Measurements from ENCODE around the gene SLC36A3. TPM values are rescaled to one million over a fixed set of nuclear protein-coding genes. Genes with fewer than 3 reads are reported as not detected.
"Not testable (repeated sequence)": the region's sequence is repeated elsewhere in the genome, so short reads cannot be mapped to it uniquely, and the experiment has no call there.

The SLC36A3 gene
- total RNA-seq, 2 experiments from 2014 or later: not detected

GRCh38 chr5:151310932-151311331, 7.4 kb upstream of the SLC36A3 start:
- Histone ChIP-seq H4K20me1 (ENCODE audit: insufficient read depth, low read length) (no peaks in the 10 kb centered on the region), H3K4me3 (ENCODE audit: low read depth, low read length, poor library complexity, severe bottlenecking) (no peak overlapping the region), H3K79me2 (ENCODE audit: insufficient read depth, low read depth, low read length) (no peaks in the 10 kb centered on the region), H3K9me2 (ENCODE audit: insufficient read depth, low read length) (no peaks in the 10 kb centered on the region), H3K36me3 (ENCODE audit: insufficient read depth, low read length) (no peaks in the 10 kb centered on the region), H3K4me1 (ENCODE audit: insufficient read depth, low read length, poor library complexity, severe bottlenecking) (no peaks in the 10 kb centered on the region), H3K27ac (ENCODE audit: low read depth, low read length, poor library complexity, severe bottlenecking) (no peak overlapping the region), H3K4me2 (ENCODE audit: low read length) (no peak overlapping the region), H3K9me3 (ENCODE audit: low read length) (0 out of 2 replicates have a peak, but pooled peaks cover 3% of the 10 kb centered on the region), H2AFZ (ENCODE audit: low read length) (no peak overlapping the region)
- ChIA-PET POLR2A (interaction anchor here (0.6 kb wide), 1 partner anchor 943 kb away, joined by 3 read pairs; no protein-coding TSS in a partner anchor), CTCF (ENCODE audit: unreplicated experiment) (no interaction called here)
- TF ChIP-seq EZH2phosphoT487 (IDR thresholded peaks at IDR 0.05; ENCODE audit: borderline replicate concordance, low read depth, low read length): no peak
- TF ChIP-seq, protein P1, sequence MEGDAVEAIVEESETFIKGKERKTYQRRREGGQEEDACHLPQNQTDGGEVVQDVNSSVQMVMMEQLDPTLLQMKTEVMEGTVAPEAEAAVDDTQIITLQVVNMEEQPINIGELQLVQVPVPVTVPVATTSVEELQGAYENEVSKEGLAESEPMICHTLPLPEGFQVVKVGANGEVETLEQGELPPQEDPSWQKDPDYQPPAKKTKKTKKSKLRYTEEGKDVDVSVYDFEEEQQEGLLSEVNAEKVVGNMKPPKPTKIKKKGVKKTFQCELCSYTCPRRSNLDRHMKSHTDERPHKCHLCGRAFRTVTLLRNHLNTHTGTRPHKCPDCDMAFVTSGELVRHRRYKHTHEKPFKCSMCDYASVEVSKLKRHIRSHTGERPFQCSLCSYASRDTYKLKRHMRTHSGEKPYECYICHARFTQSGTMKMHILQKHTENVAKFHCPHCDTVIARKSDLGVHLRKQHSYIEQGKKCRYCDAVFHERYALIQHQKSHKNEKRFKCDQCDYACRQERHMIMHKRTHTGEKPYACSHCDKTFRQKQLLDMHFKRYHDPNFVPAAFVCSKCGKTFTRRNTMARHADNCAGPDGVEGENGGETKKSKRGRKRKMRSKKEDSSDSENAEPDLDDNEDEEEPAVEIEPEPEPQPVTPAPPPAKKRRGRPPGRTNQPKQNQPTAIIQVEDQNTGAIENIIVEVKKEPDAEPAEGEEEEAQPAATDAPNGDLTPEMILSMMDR (conservative IDR thresholded peaks at IDR 0.05; ENCODE audit: low read length): no peak
- no TSS peak for BruUV-seq (replicated peaks)
- no peak for DNase-seq (ENCODE audit: low spot score)
- intact Hi-C loops (cut with micrococcal nuclease; ENCODE audit: unreplicated experiment): no loop called here

GRCh38 chr5:151309821-151310220, 6.3 kb upstream of the SLC36A3 start:
- intact Hi-C loops (cut with micrococcal nuclease; ENCODE audit: unreplicated experiment); DNase-seq (ENCODE audit: low spot score); H3K79me2 ChIP-seq (ENCODE audit: insufficient read depth, low read depth, low read length); H3K4me3 ChIP-seq (ENCODE audit: low read depth, low read length, poor library complexity, severe bottlenecking); H3K9me3 ChIP-seq (ENCODE audit: low read length); H4K20me1 ChIP-seq (ENCODE audit: insufficient read depth, low read length); POLR2A ChIA-PET; H3K4me2 ChIP-seq (ENCODE audit: low read length); BruUV-seq (replicated peaks); H3K36me3 ChIP-seq (ENCODE audit: insufficient read depth, low read length); H3K27ac ChIP-seq (ENCODE audit: low read depth, low read length, poor library complexity, severe bottlenecking); H3K4me1 ChIP-seq (ENCODE audit: insufficient read depth, low read length, poor library complexity, severe bottlenecking); H2AFZ ChIP-seq (ENCODE audit: low read length); H3K9me2 ChIP-seq (ENCODE audit: insufficient read depth, low read length): not testable (repeated sequence)
- CTCF ChIA-PET (ENCODE audit: unreplicated experiment): interaction anchor here (0.7 kb wide), 1 partner anchor 22 kb away, joined by 3 read pairs; no protein-coding TSS in a partner anchor

GRCh38 chr5:151309266-151309665, 5.7 kb upstream of the SLC36A3 start:
- intact Hi-C loops (cut with micrococcal nuclease; ENCODE audit: unreplicated experiment); H3K36me3 ChIP-seq (ENCODE audit: insufficient read depth, low read length); POLR2A ChIA-PET; H3K4me1 ChIP-seq (ENCODE audit: insufficient read depth, low read length, poor library complexity, severe bottlenecking); H3K27ac ChIP-seq (ENCODE audit: low read depth, low read length, poor library complexity, severe bottlenecking); H2AFZ ChIP-seq (ENCODE audit: low read length); BruUV-seq (replicated peaks); H3K9me2 ChIP-seq (ENCODE audit: insufficient read depth, low read length); H4K20me1 ChIP-seq (ENCODE audit: insufficient read depth, low read length); H3K9me3 ChIP-seq (ENCODE audit: low read length); H3K4me3 ChIP-seq (ENCODE audit: low read depth, low read length, poor library complexity, severe bottlenecking); H3K4me2 ChIP-seq (ENCODE audit: low read length); H3K79me2 ChIP-seq (ENCODE audit: insufficient read depth, low read depth, low read length); DNase-seq (ENCODE audit: low spot score): not testable (repeated sequence)
- CTCF ChIA-PET (ENCODE audit: unreplicated experiment): interaction anchor here (0.7 kb wide), 1 partner anchor 21 kb away, joined by 3 read pairs; no protein-coding TSS in a partner anchor

All from OCI-LY7 (cell line).